Stimulated activated CD8-positive, alpha-beta memory T cell treated with anti-CD3 and anti-CD28 coated beads, Interleukin-4, amount 100 ng/mL, for 24 hours (primary cell): ENCODE measurements around the gene TBC1D22A.
"Not testable (repeated sequence)": the region's sequence is repeated elsewhere in the genome, so short reads cannot be mapped to it uniquely, and the experiment has no call there.

Experiments used
- DNase-seq: peaks from one replicate; pipeline ENCODE4 v3.0.0-alpha.2; 2020; ENCODE audit warnings: low read depth

The TBC1D22A gene

DNA sequence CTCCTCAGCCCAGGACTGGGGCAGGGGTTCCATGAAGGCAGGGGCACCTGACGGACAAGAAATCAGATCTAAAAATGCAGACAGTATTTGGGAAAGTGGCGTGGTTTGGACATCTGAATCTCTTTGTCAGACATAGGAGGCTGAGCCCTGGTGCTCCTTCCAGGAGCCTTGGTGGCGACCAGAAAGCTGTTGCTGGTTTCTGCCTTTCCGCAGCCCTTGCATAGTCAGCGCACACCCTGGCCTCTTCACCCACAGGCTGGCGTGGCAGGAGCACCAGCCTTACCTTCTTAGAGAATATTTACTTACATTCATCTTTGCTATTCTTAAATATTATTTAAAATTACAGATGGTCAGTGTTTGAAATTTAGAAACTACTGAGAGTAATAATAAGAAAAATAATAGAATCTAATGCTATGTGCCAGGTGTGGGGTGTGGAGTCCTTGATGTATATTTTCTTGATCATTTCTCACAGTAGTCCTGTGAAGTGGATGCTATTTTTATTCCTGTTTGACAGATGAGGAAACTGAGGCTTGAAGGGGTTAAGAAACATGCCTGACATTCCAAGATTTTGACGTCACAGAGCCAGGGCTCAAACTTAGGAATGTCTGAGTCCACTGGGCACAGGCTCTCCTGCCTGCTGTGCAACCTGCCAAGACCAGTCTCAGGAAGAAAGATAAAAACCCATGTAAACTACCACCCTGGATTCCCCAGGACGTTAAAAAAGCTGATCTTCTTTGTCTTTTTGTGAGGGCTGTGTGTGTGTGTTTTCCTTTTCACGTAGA, 51.6 kb downstream of the TBC1D22A start:
- DNase-seq, result no peak

DNA sequence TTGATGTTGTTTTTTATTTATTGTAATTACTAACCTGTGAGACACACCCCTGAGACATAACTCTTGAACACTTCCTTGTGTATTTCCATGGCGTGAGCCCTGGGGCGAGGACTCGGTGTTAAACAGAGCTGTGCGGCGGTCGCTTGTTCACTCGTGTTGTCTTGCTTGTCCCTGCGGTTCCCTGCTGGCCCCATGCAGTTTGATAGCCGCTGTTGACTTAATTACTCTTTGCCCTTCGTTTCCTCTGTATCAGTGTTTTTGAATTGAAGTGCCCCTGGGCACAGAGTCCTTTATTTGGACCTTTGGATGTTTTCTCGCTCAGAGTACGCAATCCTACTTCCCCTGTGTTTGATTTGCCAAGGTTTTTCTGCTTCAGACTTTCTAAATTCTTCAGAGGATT, 52.7 kb downstream of the TBC1D22A start:
- no peak for DNase-seq

DNA sequence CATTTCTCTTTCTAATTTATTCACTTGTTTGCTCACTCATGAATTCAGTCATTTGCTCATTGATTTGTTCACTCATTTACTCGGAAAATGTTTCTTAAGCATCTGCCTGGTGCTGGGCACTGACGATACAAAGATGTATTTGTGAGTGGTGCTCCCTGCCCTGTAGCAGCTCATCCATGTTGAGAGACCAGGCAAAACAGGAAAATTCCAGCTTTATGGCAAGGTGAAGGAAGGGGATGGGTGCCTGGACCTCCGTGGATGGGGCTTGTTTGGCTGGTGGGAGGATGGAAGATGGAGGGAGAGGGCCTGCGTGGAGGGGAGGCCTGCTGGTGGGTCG, 53.1 kb downstream of the TBC1D22A start:
- DNase-seq, result no peak

DNA sequence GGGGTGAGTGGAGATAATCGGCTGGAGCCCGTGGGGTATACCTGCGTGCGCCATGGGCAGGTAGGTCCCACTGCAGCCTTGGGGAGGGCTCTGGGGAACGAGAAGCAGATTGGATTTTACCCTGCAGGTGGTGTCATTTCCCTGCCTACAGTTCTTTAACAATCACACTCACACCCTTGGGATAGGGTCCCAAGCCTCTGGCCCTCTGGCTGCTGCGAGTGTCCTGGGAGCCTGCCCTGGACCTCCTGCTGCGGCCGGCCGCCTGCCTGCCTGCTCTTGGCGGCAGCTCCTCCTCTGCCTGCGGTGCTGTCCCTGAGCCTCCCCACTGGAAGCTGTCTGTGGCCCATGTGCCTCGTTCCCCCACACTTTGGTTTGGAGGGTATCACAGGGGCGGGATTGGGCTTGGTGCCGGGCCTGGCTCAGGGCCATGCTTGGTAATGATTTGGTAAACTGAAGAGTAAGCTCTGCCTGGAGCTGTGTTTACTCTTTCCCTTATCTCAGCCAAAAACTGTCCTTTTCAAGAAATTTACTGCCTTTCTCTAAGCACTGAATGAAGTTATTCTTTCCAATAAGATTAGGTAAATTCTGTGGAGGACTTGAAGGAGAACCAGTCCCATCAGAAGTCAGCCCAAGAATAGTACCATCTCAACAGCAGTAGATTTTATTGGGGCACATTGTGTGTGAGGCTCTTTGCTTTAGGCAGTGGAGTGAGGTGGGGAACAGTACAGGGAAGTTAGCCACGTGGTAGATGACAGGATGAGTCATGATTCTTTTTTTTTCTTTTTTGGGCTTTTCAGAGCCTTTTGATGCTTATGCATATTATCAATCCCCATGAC, 53.7 kb downstream of the TBC1D22A start:
- no peak for DNase-seq

DNA sequence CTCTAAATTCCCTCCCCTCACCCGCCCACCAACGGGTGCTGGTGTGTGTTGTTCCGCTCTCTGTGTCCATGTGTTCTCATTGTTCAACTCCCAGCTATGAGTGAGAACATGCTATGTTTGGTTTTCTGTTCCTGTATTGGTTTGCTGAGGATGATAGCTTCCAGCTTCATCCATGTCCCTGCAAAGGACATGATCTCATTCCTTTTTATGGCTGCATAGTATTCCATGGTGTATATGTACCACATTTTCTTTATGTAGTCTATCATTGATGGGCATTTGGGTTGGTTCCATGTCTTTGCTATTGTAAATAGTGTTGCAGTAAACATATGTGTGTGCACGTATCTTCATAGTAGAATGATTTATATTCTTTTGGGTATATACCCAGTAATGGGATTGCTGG, 54.9 kb downstream of the TBC1D22A start:
- DNase-seq, result not testable (repeated sequence)

DNA sequence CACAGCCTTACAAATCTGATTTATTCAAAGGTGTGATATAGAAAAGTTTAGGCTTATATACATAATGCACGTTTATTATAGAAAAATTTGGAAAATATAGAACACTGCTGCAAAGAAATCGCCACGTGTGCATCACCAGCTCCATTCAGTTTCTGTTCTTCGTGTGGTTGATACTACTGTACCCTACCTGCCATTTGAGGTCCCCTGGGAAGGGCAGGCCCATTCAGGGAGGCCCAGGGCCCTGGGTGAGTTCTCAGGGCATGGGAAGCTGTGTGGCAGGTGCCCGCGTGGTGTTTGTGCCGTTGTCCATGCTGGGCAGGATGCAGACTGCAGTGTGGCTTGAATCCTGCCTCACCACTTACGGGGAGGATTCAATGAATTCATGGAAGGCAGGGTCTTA, 60.8 kb downstream of the TBC1D22A start:
- no peak for DNase-seq

DNA sequence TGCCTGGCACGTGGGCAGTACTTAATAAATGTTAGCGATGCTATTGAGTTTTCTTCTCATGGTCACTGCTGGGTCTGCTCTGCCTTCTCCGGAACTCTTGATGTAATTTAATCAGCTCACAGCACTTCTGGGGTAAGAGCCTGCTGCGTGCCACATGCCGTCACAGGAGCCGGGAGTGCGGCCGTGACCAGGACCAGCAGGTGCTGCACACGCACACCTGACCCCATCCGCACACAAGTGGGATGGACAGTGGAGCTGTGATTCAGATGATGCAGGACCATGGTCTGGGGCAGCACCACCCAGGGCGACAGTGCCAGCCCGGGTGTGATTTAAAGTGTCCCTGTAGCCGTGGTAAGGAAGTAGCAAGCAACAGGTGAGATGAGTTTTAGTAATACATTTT, 61.2 kb downstream of the TBC1D22A start:
- no peak for DNase-seq

DNA sequence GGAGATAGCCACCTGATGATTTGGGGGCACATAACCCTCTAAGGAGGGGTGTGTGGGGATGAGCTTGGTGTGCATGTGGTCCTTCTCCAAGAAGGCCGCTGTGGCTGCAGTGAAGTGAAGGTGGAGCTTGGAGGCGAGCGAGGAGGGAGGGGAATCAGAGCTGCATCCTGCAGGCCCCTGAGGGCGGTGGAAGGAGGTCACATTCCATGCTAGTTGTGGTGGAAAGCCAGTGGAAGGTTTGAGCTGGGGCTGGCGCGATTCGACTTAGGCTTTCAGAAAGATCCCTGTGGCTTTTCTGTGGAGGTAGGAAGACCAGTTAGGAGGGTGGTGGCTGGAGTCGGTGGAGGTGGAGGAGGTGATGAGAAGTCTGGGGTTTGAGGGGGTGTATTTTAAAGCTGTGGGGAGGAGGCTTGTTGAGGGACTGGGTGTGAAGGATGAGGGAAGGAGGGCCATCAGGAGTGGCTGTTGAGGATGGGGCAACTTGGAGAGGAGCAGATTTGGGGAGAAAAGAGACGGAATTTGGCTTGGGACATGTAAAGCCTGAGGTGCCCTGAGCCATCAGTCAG, 62.0 kb downstream of the TBC1D22A start:
- DNase-seq, result no peak

DNA sequence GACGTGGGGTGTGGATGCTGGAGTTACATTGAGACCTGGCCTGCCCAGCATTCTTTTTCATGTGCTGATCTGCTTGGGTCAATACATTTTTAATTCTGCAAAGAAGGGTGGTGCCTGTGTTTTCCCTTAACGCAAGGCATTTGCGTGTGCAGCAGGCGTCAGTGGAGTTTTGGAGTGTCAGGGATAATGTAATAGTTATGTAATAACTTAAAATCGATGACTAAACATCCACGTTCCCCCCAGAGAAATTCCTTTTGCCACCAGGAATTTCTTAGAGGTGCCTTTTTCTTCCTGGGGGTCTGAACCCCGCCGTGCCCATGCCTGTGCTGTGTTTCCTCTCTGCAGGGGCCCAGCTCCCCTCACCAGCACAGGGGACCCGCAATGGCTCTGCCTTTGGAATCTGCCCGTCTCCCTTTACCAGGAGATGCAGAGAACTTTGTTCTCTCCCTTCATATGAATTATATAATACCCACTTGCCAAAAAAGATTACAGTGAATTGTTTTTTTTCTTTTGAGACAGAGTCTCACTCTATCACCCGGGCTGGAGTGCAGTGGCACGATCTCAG, 62.6 kb downstream of the TBC1D22A start:
- DNase-seq, result no peak

DNA sequence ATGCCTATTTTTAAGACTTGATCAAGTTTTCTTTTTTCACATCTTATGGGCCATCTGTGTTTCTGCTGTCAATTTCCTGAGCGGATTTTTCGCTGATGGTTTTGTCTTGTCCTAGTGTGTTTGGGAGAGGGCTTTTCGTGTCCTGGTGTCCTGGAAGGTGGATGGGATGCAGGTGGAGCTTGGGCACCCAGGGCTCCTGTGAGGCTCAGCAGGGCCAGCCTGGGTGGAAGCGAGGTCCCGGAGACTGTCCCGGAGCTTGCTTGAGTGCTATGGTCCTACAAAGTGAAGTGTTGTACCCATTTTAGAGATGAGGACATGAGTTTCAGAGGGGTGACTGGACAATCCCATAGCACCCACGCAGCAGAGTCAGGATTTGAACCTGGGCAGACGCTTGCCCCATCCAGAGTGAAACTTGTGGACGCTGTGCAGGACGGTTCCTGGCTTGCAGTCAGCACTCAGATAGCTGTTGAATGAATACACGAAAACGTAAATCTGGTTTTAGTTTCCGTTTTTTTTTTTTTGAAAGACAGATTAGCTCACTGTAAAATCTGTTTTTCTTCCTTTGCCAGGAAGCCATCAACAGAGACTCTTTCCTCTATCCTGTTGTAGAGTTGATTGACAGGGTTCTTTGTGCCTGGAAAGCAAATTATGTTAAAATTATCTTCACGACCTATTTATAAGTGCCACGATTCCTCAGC, 64.1 kb downstream of the TBC1D22A start:
- no peak for DNase-seq

DNA sequence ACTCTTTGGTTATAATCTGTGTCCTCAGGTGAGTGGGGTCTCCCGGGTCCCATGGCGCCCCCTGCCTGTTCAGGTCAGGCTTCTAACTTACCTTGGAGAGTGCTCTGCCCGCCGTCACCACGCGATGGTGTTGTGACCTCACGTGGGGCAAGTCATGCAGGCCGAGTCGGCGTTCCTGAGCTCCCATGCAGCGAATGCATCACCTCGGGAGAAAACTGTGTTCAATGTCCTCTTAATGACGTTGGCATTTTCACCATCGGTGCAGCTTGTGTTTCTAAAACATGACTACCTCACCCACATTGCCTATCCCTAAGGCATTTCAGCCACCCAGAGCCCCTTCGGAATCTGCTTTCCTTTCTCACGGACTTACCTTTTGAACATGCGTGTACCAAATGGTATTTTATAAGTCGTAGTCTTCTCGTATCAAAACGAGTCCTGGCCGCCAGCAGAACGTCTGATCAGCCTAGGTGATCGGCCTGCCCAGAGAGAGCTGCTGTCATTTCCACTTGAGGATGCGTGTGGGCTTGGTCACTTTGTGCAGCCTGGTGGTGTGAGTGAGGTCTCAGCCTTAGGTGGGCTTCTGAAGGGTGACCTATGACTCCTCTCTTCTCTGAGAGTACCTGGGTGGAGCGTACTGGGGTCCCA, 64.8 kb downstream of the TBC1D22A start:
- no peak for DNase-seq

DNA sequence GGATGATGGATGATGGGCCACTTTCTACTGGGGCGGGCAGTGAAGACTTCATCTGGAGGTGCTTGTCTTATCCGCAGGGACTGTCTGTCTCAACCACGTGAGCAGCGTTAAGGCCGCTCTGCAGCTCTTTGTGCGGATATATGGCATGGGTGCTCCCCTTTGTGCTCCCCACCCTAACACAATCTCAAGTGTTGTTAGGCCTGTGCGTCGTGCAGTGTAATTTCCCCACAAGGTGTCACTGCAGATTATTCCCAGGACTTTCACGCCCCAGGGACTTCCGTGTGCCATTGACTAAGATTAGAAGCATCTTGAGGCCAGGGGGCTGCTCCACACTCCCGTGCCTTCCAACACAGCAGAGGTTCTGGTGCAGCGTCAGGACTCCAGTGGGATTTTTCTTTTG, 65.3 kb downstream of the TBC1D22A start:
- DNase-seq, result no peak

DNA sequence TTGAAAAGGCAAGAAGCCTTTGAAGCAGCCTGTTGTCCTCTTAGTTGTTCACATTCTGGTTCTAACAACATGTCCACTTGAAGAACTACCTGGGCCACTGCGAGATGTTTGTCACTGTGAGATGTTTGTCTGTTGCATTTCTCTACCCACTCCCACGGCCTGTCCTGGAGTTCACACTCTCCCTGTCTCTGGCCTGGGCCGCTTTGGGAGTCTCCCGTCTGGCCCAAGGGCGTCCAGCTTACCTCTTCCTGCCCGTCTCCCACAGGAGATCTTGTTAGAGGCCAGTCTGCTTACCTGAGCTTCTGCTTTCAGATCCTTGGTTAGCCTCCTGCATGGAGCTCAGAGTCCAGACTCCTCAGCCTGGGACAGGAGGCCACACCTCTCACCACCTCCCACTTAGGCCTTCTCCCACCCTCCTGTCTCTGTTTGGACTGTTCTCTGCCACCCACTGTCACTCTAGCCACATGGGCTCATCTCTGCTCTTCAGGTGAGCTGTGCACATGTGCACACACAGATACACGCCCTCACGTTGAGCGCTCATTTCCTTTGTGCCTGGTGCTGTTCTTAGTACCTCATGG, 66.0 kb downstream of the TBC1D22A start:
- no peak for DNase-seq

DNA sequence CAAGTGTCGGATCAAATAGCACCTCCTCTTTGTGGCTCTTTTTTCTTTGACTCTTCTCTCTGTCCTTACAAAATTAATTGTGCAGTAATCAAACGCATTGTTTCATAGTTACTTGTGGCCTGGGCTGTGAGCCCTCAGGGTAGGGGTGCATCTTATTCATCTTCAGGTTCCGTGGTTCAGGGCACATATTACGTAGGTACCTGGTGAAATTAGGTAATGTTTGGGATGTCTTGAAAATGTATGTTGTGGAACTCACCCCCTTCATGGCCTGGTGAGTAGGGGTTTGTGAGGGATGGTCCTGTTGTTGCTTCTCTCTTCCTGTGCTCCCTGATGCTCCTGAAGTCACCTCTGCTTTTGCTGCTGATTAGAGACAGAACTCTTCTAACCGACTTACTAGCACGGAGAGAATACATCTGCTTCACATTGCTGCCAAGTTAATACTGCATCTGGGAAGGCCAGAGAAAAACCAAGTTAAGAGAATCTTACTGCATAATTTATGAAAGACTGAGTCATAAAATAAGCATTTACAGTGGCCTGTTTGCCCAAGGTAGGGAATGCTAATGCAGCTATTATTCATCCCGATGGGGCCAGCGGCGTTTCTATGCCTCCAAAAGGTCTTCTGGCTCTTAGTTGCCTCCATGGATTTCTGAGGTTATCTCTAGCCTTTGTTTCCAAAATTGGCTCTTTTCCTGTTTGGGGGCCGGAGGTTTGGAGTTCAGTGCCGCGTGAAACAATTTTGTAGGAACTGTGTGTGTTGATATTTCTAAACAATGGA, 66.9 kb downstream of the TBC1D22A start:
- DNase-seq, result no peak

DNA sequence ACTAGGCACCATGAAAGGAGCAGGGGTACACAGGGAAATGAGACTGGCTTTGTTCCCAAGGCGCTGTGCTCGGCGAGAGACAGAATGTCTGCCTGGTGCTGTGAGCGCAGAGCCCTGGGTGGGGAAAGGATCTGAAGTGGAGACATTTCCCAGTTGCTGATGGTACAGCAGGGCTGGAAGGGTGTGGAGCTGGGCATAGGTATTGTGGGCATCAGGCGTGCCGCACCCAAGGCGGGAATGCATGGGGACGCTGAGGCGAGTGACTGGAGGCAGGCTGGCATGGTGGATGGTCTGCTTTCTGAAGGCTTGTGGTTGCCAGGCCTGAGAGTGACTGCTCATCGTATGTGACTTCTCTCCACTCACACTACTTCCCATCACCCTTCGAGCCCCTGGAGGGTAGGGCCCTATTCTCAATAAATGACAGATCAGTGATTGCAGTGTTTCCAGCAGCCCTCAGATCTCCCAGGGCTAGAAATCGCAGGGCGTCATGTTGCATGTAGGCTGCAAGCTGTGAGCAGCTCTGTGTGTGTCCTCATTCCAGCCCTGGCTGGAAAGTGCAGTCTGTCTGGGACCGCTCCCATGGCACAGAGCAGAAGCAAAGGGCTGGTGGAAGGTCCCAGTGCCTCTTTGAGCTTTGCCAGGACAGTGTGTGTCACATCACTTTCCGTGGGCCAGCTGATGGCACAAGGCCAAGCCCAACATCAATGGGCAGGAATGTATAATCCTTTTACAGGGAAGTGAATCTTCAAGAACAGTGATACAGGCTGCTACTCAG, 67.7 kb downstream of the TBC1D22A start:
- DNase-seq, result no peak

DNA sequence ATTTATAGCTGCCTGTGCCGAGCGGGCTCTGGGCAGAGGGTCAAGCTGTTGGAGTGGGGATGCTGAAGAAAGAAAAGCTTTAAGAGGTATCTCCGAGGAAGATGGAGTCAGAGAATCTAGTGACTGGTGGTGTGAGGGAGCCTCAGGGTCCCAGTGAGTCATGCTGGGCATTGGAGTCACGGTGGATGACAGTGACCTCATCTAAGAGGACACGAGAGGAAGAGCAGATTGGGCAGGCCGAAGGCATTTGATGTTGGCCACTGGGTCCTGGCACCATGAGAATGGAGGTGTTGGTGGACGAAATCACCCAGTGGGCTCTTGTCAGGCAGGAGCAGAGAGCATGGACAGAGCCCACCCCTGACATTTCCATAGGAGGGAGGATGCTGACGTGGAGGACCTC, 68.4 kb downstream of the TBC1D22A start:
- DNase-seq, result no peak

DNA sequence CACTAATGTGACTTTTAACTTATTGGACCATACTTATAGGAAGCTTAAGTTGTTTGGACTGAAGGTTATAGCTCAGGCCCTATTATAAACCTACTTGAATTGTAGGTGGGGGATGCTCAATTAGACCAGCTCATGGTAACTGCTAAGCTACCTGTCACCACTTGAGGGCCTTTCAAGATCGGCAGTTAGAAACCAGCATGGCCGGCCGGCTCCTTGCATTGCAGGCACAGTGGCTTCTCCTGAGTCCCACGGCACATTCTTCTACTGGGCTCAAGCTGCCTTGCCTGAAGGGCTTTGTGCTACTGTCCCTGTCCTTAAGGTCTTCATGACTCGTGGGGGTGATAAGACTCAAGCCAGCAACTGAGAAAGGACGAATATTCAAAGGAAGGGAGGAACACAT, 70.8 kb downstream of the TBC1D22A start:
- no peak for DNase-seq

DNA sequence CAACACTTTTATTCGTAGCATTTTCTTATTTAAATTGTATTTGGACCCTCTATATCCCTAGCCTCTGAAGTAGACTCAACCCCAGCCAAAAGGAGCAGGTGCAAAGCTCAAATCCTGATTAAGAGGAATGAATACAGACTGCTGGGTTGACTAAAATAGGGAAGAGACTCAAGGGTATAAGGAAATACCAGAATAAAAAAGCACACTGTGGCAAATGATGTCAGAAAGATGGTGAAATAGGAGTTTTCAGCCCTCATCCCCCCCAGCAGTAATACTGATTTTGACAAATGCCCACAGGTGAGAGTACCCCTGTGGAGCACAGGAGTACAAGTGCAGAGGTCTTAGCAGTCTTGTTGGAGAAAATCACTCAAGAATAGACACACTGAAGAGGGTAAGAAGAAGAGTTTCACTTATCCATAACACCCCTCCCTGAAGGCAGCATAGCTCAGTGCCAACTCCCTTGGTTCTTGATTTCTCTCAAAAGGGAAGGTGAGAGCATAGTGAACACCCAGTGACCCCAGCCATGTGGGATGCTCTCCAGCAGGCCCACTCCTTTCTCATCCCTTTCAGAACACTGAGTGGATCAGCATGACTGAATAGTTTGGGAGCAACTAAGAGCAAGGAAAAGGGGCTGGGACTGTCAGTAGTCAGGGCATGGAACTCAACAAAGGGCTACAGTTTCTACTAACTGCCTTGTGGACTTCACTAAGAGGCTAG, 71.7 kb downstream of the TBC1D22A start:
- DNase-seq, result no peak

DNA sequence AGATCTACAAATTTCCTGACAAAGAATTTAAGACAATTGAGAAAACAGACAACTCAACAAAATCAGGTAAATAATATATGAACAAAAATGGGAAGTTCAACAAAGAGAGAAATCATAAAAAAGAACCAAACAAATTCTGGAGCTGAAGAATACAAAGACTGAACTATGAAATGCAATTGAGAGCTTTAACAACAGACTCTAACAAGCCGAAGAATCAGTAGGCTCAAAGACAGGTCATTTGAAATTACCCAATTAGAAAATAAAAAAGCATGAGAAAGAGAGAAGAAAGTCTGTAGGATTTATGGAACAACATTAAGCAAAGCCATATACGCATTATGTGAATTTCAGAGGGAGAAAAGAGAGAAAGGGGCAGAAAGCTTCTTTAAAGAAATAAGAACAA, 72.8 kb downstream of the TBC1D22A start:
- DNase-seq, result no peak
